HEK293T (cell line): ENCODE data around the gene ERC2.

Experiments used
- CTCF ChIA-PET: fragments of 350-600 bp; formaldehyde crosslinking; extraction: SDS; loops from one replicate; lab custom pipeline; 2021; ENCODE audit warnings: antibody characterized with exemption, inconsistent platforms; lab: Yijun Ruan, JAX
- POLR2A ChIA-PET: fragments of 350-600 bp; formaldehyde crosslinking; extraction: SDS; loops from one replicate; lab custom pipeline; 2020; ENCODE audit warnings: antibody characterized with exemption, inconsistent platforms; lab: Yijun Ruan, JAX
- DNase-seq: peaks from one replicate; pipeline ENCODE4 v3.0.0; 2012; ENCODE audit warnings: mixed read lengths; ENCODE audit errors: extremely low spot score
- ARNT ChIP-seq: fragments of 450-650 bp; IDR thresholded peaks from 2 replicates; pipeline ENCODE4 v1.6.1; 2017; ENCODE audit warnings: mild to moderate bottlenecking
- BHLHE40 ChIP-seq: fragments of 450-650 bp; IDR thresholded peaks from 2 replicates; pipeline ENCODE4 v1.6.1; 2016; ENCODE audit warnings: mild to moderate bottlenecking, moderate library complexity, borderline replicate concordance
- CTBP1 ChIP-seq: fragments of 450-650 bp; IDR thresholded peaks from 2 replicates; pipeline ENCODE4 v1.6.1; 2016; ENCODE audit warnings: borderline replicate concordance
- ELF4 ChIP-seq: fragments of 450-650 bp; IDR thresholded peaks from 2 replicates; pipeline ENCODE4 v1.6.1; 2017; ENCODE audit warnings: antibody characterized with exemption
- FOXA1 ChIP-seq: fragments of 450-650 bp; IDR thresholded peaks from 2 replicates; pipeline ENCODE4 v1.6.1; 2016; ENCODE audit warnings: mild to moderate bottlenecking
- FOXK2 ChIP-seq: fragments of 450-650 bp; IDR thresholded peaks from 2 replicates; pipeline ENCODE4 v1.6.1; 2016; ENCODE audit warnings: mild to moderate bottlenecking
- FOXM1 ChIP-seq: fragments of 450-650 bp; IDR thresholded peaks from 2 replicates; pipeline ENCODE4 v1.6.1; 2017; ENCODE audit warnings: mild to moderate bottlenecking, borderline replicate concordance
- HDGF ChIP-seq: fragments of 450-650 bp; IDR thresholded peaks from 2 replicates; pipeline ENCODE4 v1.6.1; 2017; ENCODE audit warnings: antibody characterized with exemption, borderline replicate concordance
- L3MBTL2 ChIP-seq: fragments of 450-650 bp; conservative IDR thresholded peaks from 2 replicates; pipeline ENCODE4 v1.6.1; 2016; ENCODE audit warnings: mild to moderate bottlenecking
- LEF1 ChIP-seq: fragments of 450-650 bp; IDR thresholded peaks from 2 replicates; pipeline ENCODE4 v1.6.1; 2017; ENCODE audit warnings: mild to moderate bottlenecking, borderline replicate concordance
- NFRKB ChIP-seq: fragments of 450-650 bp; IDR thresholded peaks from 2 replicates; pipeline ENCODE4 v1.6.1; 2016; ENCODE audit warnings: mild to moderate bottlenecking, moderate library complexity
- SP1 ChIP-seq: fragments of 450-650 bp; IDR thresholded peaks from 2 replicates; pipeline ENCODE4 v1.6.1; 2017
- SUZ12 ChIP-seq: fragments of 450-650 bp; IDR thresholded peaks from 2 replicates; pipeline ENCODE4 v1.6.1; 2016; ENCODE audit warnings: mild to moderate bottlenecking
- TARDBP ChIP-seq: fragments of 450-650 bp; IDR thresholded peaks from 2 replicates; pipeline ENCODE4 v1.6.1; 2016
- ZNF384 ChIP-seq: fragments of 450-650 bp; IDR thresholded peaks from 2 replicates; pipeline ENCODE4 v1.6.1; 2016
- TF ChIP-seq, protein P1 (sequence below): fragments of 450-650 bp; IDR thresholded peaks from 2 replicates; pipeline ENCODE4 v1.6.1; 2016

Gene ERC2

DNA sequence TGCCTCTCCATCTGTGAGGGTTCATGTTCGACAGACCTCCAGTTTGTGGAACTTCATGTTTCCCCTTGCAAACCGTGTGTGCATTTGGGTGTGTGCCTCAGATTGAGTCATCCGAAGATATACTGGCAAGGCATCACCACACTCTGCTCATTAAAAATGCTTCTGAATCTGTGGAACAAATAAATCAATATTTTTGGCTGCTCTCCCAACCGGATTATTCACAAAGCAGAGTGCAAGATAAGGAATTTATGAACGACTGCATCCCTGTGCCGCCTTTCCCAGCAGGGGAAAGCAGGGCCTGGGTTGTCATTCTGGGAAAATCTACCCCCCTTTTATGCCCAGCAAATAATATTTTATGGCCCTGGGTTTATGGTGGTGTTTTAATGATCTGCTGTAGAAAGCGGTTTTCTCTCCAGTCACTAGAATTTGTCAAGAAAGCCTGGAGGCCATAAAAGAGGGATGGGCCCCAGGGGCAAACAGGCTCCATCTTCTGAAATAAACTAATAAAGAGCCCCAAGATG lies 976.9 kb downstream of the ERC2 start:
- CTCF ChIA-PET, result no interaction called here
- TF ChIP-seq FOXK2, result no peak
- TF ChIP-seq, protein P1, sequence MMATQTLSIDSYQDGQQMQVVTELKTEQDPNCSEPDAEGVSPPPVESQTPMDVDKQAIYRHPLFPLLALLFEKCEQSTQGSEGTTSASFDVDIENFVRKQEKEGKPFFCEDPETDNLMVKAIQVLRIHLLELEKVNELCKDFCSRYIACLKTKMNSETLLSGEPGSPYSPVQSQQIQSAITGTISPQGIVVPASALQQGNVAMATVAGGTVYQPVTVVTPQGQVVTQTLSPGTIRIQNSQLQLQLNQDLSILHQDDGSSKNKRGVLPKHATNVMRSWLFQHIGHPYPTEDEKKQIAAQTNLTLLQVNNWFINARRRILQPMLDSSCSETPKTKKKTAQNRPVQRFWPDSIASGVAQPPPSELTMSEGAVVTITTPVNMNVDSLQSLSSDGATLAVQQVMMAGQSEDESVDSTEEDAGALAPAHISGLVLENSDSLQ, result peak; percentile 86
- DNase-seq, result no peak
- POLR2A ChIA-PET, result interaction anchor here (1.1 kb wide), 1 partner anchor 23 kb away, joined by 3 read pairs; no protein-coding TSS in a partner anchor

DNA sequence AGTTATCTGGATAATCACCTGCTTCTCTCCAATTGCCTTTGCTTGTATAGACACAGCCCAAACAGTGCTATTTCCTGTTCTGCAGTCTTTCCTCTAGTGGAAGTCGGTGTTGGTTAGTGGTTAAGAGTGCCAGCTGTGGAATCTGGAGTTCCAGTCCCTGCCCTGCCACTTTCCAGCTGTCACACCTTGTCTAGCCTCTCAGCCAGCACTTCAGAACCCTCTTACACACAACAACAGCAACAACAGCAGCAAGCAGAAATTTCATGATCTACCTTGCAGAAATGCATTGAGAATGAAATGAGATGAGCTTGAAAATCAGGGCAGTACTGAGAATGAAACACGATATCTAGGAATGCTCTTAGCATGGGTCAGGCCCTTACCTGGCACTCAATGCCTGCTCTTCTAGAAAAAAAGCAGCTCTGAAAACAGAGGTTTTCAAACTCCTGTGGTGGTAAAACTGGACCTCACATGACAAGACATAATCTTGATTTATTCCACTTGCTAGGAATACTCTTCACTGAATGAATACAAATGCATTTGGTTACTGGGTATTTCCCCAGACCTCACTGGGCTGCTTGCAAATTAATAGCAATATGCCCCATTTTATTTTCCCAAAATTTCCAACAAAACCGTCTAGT lies 977.9 kb downstream of the ERC2 start:
- DNase-seq, result no peak
- ChIA-PET CTCF (interaction anchor here (1.3 kb wide), 1 partner anchor 17 kb away, joined by 3 read pairs; no protein-coding TSS in a partner anchor), POLR2A (interaction anchor here (0.6 to 1.1 kb wide), 2 partner anchors 24 to 184 kb away, joined by 3 read pairs; no protein-coding TSS in a partner anchor)
- TF ChIP-seq FOXM1 (no peak), BHLHE40 (no peak), HDGF (no peak), SP1 (no peak), FOXA1 (no peak), FOXK2 (no peak), LEF1 (no peak), CTBP1 (no peak; the same call in 1 of the 2 replicates)
- TF ChIP-seq, protein P1, result no peak

DNA sequence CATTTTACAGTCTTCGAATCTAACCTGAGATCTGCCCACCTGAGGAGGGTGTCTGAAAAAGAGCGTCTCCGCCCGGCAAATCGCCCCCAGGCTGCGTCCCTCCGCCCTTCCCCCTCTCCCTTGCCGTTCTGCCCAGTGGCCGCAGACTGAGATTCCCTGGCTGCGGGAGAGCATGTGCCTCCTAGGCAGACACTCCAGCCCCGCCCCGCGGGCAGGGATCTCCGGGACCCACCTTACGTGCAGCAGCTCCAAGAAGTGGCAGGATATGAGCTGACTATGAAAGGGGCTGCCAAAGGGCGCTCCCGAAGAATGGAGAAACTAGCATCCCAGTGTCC lies 978.5 kb downstream of the ERC2 start:
- TF ChIP-seq SUZ12 (no peak), SP1 (no peak), TARDBP (no peak), L3MBTL2 (peak; percentile 2; the same call in 1 of the 2 replicates)
- DNase-seq, result no peak
- ChIA-PET CTCF (interaction anchor here (0.6 to 1.3 kb wide), 2 partner anchors 10 to 17 kb away, joined by 3 to 6 read pairs; no protein-coding TSS in a partner anchor), POLR2A (interaction anchor here (0.6 to 0.7 kb wide), 2 partner anchors 144 to 185 kb away, joined by 3 read pairs; no protein-coding TSS in a partner anchor)

GRCh38 chr3:55488398-55489055 lies 979.7 kb downstream of the ERC2 start:
- POLR2A ChIA-PET, result no interaction called here
- TF ChIP-seq LEF1 (no peak), ZNF384 (peak; percentile 86)

DNA sequence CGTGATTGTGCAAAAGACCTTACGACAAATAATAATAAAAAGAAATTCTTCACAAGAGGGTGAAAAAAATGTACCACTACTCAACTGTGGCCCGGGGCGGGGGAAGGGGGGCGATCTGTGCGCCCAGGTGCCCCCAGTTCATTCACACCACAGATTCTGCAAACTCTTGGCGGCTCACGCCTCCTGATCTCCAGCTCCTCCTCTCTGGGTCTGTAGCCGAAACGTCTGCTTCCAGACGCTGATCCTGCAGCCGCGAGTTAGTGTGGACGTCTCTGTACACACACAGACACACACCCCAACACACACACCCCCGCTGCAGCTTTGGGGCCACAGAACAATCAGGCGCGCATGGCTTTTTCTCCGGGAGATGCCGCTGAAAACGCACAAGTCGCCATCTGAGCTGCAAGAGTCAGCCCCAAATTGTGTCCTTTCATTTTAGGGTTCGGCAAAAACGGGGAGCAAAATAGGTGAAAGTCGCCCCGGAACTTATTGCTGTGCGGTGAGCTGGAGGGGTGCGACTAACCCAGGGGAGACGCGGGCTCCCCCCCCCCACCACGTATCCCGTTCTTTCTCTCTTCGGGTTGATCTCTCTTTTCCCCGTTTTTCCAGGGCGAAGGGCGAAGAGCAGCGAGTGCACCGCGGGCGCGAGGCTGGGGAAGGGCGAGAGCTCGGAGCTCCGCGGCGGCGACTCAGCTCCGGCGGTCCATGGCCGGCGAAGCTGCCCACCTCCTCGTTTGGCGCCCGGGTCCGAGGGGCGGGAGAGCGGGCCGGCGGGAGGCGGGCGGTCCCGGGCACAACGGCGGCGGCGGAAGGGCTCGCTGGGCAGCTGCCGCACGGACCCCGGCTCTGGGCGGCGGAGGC lies 980.7 kb downstream of the ERC2 start:
- POLR2A ChIA-PET, result interaction anchor here (0.6 to 1.9 kb wide), 8 partner anchors 15 to 257 kb away, joined by 3 to 5 read pairs (median 3); no protein-coding TSS in a partner anchor
- DNase-seq, result peak; percentile 39
- TF ChIP-seq, protein P1, result no peak
- TF ChIP-seq CTBP1 (0 out of 2 replicates have a peak, but pooled peaks have one; percentile 4), ELF4 (no peak), ARNT (no peak), L3MBTL2 (0 out of 2 replicates have a peak, but pooled peaks have one; percentile 5), SP1 (no peak), NFRKB (no peak), FOXM1 (0 out of 2 replicates have a peak, but pooled peaks have one; percentile 43), FOXK2 (no peak), SUZ12 (no peak), LEF1 (no peak), HDGF (no peak)
- CTCF ChIA-PET, result interaction anchor here (1.0 kb wide), 1 partner anchor 235 kb away, joined by 4 read pairs; no protein-coding TSS in a partner anchor

More at GRCh38 chr3:55488398-55489055, 979.7 kb downstream of the ERC2 start:
- CTCF ChIA-PET, result no interaction called here
- DNase-seq, result peak; percentile 56

- ChIA-PET CTCF (interaction anchor here (1.0 kb wide), 1 partner anchor 235 kb away, joined by 4 read pairs; no protein-coding TSS in a partner anchor), POLR2A (interaction anchor here (0.6 to 1.9 kb wide), 10 partner anchors 15 to 756 kb away, joined by 3 to 5 read pairs (median 3); no protein-coding TSS in a partner anchor)
- TF ChIP-seq HDGF (0 out of 2 replicates have a peak, but pooled peaks have one; percentile 41), BHLHE40 (no peak), ZNF384 (peak; percentile 68)
- DNase-seq, result peak; percentile 45
Observed at GRCh38 chr3:55486857-55487380, 981.3 kb downstream of the ERC2 start, which contains the start of gene WNT5A. Gene WNT5A, minus strand, starts transcription at chr3:55487306. Its CDS starts 321 bp downstream, at chr3:55486985.
